NCI-H774 (cell line): Measurements from ENCODE around the gene ERCC4.
A peak's percentile ranks its signal among the peaks of the same experiment; 100 is the strongest.
"Not testable (repeated sequence)": the region's sequence is repeated elsewhere in the genome, so short reads cannot be mapped to it uniquely, and the experiment has no call there.

Experiments
- DNase-seq: peaks from one replicate; lab custom pipeline; 2025; lab: John Stamatoyannopoulos, UW

Gene ERCC4

DNA sequence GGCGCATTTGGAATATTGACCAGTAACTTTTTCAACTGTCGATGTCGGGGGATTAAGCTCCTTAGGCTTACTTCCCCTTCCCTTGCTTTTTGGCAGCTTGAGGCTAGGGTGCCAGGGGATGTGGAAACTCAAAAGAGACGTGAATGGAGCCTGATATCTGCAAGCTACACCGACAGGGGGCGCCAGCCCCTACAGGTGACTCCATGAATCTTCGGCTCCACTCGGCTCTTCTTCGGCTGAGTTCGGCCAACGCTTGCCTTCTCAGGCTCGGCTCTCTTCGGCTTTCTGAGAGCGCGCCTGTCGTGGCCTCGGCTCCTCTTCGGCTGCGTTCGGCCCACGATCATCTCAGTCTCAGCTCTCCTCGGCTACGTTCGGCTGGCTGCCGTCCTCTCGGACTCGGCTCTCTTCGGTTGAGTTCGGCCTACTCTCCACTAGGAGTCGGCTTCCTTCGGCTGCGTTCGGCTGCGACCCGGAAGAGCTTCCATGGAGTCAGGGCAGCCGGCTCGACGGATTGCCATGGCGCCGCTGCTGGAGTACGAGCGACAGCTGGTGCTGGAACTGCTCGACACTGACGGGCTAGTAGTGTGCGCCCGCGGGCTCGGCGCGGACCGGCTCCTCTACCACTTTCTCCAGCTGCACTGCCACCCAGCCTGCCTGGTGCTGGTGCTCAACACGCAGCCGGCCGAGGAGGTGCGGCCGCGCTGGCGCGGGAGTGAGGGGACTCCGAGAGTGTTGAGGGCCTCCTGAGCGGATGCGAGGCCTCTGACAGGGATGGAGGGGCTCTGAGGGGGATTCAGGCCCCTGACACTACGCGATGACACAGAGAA, at the start of gene ERCC4:
Gene ERCC4, plus strand, starts transcription at position 472 of the 827 bp plus-strand sequence. Its CDS starts 12 bp downstream, at position 484.
- peak; percentile 99 for DNase-seq

- peak; percentile 1 for DNase-seq
Observed at GRCh38 chr16:13873835-13874438, 46.0 kb upstream of the ERCC4 start.

DNA sequence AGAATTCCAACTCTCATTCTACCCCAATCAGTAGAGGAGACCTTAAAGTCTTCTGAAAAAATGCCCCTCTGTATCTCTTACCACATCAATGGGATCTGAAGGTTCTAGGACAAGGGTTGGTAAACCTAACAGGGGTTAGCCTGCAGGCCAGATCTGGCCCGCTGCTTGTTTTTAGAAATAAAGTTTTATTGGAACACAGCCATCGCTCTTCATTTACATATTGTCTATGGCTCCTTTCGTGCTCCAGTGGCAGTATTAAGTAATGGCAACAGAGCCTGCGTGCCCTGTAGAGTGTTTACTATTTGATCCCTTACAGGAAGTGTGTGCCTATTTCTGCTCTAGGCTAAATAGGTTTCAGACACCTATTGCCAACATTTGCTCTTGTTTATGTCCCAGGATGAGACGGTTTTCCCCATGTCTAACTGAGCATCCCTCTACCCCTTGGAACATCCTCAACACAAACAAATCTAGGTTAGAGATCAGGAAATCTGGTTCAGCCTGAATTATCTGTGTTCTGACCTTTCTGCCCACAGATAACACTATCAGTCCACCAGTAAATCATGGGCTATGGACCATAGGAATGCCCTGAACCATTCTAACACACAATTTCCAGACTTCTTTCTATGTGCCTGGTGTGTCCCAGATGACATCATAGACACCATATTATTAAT, 44.2 kb upstream of the ERCC4 start:
- DNase-seq: no peak

GRCh38 chr16:13883276-13883675, 36.7 kb upstream of the ERCC4 start:
- DNase-seq: no peak

- DNase-seq: no peak
Observed at GRCh38 chr16:13883881-13884280, 36.1 kb upstream of the ERCC4 start.

DNA sequence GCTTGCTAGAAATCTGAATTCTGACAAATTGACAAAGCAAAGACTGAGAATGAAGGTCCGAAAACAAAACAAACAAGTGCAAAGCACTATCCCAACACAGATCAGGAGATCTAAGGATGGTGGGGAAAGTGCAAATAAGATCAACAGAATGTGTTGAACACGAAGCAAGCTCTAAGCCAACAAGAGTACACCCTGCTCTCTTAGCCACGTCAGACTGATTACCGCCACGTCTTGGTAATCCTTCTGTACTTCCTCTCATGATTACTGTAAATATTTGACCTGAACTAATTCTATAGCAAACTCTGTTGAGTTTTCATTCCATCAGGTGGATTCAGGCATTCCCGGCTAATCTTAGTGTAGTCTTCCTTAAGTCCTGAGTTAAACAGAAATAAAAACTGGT, 34.3 kb upstream of the ERCC4 start:
- DNase-seq: no peak

DNA sequence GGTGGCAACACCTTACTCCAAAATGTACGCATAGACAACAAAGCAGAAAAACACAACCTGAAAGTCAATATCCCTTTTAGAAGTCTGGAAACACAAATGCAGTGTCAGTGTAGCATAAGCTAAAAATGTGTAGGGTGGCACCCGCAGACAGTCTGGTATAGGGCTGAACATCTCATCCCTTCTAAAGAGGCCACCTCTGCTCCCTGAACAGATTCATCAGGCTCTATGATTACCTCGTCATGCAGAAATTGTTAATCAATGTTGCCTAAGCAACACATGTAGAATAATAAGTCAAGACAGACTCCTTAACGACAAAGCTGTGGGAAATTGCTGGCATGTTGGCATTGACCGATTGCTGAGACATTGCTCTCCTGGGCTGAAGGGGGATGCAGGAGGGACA, 33.3 kb upstream of the ERCC4 start:
- no peak for DNase-seq

DNA sequence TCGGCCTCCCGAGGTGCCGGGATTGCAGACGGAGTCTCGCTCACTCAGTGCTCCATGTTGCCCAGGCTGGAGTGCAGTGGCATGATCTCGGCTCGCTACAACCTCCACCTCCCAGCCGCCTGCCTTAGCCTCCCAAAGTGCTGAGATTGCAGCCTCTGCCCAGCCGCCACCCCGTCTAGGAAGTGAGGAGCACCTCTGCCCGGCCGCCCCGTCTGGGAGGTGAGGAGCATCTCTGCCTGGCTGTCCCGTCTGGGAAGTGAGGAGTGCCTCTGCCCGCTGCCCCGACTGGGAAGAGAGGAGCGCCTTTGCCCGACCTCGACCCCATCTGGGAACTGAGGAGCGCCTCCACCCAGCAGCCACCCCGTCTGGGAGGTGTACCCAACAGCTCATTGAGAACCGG, 30.6 kb upstream of the ERCC4 start:
- not testable (repeated sequence) for DNase-seq

DNA sequence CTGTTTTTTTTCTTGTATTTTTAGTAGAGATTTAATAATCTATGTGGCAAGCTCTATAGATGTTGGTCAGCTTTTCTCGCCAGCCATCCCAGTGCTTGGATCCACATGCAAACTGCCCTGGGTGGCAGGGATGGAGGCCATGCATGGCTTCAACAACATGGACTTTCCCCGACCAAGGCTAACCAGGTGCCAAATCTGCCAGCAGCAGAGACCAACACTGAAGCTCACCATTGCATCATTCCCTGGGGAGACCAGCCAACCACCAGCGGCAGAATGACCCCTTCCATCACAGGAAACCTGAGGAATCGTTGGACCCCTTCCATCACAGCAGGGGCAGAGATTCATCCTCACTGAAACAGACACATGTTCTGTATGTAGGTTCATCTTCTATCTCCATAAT, 27.7 kb upstream of the ERCC4 start:
- DNase-seq: no peak

DNA sequence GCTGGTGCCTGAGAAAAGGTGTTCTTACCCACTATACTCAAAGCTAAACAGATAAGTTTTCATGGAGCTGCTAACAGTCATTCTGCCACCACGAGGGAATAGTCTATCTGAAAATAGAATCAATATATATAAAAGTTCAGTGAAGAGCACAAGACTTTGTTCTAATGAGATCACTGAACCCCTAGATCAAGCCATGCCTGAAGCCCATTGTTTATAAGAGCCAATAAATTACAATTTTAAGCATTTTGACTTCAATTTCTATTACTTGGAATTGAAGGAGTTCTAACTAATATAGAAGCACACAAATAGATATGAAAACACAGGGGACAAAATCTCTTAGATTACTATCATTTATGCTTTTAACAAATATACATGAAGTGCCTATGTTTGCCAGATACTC, 24.4 kb upstream of the ERCC4 start:
- no peak for DNase-seq

- no peak for DNase-seq
Observed at GRCh38 chr16:13896543-13897182, 23.3 kb upstream of the ERCC4 start.

- DNase-seq: no peak
Observed at GRCh38 chr16:13897806-13898205, 22.1 kb upstream of the ERCC4 start.

DNA sequence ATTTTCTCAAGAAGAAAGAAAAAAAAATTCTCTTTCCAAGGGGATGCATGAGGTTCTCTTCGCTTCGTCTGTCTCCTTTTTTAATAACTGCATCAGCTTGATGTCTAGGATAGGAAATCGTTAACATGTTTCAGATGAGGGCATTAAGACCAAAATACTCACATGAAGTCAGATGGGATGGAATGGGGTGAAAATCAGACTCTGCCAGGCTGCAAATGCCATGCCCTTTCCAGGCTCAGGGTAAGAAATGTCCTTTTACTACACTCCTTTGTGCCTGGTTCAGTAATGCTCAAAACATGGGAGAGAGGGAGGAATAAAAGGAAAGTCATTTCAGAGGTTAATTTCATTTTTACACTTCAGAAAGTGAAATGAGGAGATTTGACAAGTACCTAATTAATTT, 21.7 kb upstream of the ERCC4 start:
- no peak for DNase-seq

GRCh38 chr16:13902052-13902451, 17.9 kb upstream of the ERCC4 start:
- DNase-seq: no peak

GRCh38 chr16:13902677-13903076, 17.3 kb upstream of the ERCC4 start:
- no peak for DNase-seq

GRCh38 chr16:13904179-13904691, 15.7 kb upstream of the ERCC4 start:
- DNase-seq: no peak

DNA sequence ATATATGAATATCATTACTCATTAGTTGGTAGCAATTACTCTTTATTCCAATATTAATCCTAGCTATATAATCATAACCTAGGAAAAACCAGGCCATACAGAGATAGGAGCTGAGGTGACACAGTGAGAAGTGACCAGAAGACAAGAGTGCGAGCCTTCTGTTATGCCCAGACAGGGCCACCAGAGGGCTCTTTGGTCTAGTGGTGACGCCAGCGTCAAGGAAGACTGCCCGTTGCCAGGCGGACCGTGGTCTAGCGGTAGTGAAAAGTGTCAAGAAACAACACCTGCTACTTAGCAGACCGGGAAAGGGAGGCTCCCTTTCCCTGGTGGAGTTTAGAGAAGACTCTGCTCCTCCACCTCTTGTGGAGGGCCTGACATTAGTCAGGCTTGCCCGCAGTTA, 15.1 kb upstream of the ERCC4 start:
- not testable (repeated sequence) for DNase-seq

DNA sequence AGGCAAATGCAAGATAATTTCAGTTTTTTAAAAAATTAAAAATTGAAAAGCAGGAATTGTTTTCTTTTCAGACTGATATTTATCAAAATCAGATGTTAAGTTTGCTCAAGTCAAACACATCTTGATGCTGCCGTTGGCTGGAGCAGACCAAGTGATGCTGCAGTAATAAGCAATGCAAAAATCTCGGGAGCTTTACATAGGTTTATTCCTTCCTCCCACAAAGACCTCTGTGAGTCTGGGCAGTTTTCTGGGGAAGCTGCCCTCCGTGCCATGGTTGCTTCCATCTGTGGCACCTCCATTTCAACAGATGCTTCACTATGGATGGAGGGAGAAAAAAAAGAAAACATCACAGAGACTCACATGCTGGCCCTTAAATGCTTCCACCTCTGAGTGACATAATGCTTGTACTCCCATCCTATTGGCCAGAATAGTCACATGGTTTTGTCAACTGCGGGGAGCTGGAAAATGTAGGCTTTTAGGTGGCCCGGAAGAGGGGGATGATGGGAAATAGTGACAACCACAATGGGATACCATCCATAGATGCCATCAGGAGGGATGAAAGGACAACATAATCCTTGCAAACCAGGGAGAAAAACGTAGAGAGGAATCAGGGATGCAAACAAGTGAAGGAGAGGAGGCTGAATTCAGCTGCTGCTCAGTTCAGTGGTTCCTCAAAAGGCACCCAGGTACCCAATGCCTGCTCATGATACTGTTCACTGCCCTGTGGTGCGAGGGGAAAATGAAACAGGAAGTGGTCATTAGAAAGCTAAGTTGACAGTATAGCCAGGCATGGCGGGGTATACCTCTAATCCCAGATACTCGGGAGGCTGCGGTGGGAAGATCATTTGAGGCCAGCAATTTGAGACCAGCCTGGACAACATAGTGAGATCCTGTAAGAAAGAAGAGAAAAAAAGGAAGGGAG, 13.5 kb upstream of the ERCC4 start:
- no peak for DNase-seq

DNA sequence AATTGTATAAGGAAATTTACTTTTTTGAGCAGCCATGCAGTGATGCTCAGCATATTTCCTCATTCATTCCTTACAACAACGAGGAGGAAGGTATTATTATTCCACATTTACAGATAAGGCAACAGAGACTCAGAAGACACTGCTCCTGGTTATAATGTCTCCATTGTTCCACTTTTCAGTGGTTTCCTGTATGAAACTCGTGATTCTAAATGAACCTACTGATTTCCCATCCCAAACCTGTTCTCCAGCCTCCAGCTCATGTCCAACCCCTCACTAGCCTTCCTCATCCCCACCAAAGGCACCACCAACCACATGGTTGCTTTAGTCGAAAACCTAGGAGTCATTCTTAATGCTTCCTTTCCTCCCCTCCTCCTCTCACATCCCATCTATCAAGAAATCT, 12.5 kb upstream of the ERCC4 start:
- no peak for DNase-seq

- no peak for DNase-seq
Observed at GRCh38 chr16:13909069-13909468, 10.9 kb upstream of the ERCC4 start.

DNA sequence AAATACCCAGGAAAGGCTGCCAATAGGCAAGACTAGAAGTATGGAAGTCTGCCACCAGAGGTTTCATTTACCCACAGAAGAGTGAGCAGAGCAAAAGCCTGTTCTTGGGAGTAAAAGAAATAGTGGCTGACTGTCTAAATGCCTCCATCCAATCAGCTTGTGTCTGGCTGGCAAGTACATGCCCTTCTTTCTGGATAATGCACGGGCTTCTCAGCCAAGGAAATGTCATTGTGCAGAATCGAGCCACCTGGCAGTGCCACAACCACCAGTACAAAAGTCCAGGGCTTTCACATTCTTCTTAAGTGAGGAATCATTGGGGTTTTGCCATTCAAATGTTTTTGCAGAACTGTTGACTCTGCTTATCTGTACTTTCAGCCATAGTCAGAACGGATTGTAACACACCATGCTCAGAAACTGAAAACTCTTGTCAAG, 10.1 kb upstream of the ERCC4 start:
- no peak for DNase-seq
